Measurements from ENCODE around the gene KRTAP8-1. TPM values are rescaled to one million over a fixed set of nuclear protein-coding genes. Genes with fewer than 3 reads are reported as not detected.

The KRTAP8-1 gene
- total RNA-seq, 2 experiments from 2014 or later = not detected

- TF ChIP-seq CTCF (IDR thresholded peaks at IDR 0.05) = no peak
- no peaks in the 10 kb centered on the region for H3K4me1 Mint-ChIP-seq (ENCODE audit: low read depth)
- no peak for DNase-seq
- H3K27me3 ChIP-seq (ENCODE audit: control insufficient read depth in 1 of 2, insufficient read depth in 2 of 2, low read length in 2 of 2) = no peaks in the 10 kb centered on the region
- no peaks in the 10 kb centered on the region for H3K9me3 ChIP-seq (ENCODE audit: control insufficient read depth in 1 of 2, insufficient read depth in 1 of 2, low read length in 2 of 2)
- H3K36me3 Mint-ChIP-seq (ENCODE audit: low read depth) = no peaks in the 10 kb centered on the region
- no peaks in the 10 kb centered on the region for H3K4me1 ChIP-seq (ENCODE audit: insufficient read depth, low read length)
- no peaks in the 10 kb centered on the region for H3K36me3 ChIP-seq (ENCODE audit: insufficient read depth, low read length)
- ChIA-PET POLR2A (no interaction called here), CTCF (no interaction called here)
- peaks cover 7% of the 10 kb centered on the region for H3K27me3 Mint-ChIP-seq
- H3K27ac Mint-ChIP-seq = no peak overlapping the region
- no peak overlapping the region for H3K4me3 Mint-ChIP-seq
- no peak for ATAC-seq (ENCODE audit: poor library complexity)
- H3K9me3 Mint-ChIP-seq = no peaks in the 10 kb centered on the region
- H3K4me3 ChIP-seq (ENCODE audit: low read length) = no peak overlapping the region
- intact Hi-C loops (cut with DNase I, micrococcal nuclease) = no loop called here
- H3K27ac ChIP-seq (ENCODE audit: low read depth in 1 of 2, low read length in 2 of 2) = no peak overlapping the region
These were observed 19.3 kb downstream of the KRTAP8-1 start for GRCh38 chr21:30793581-30794314.

- Histone ChIP-seq H3K9me3 (ENCODE audit: control insufficient read depth in 1 of 2, insufficient read depth in 1 of 2, low read length in 2 of 2) (peaks cover 3 to 5% of the 10 kb centered on the region in 2 experiments), H3K36me3 (ENCODE audit: insufficient read depth, low read length) (no peaks in the 10 kb centered on the region), H3K27ac (ENCODE audit: low read depth in 1 of 2, low read length in 2 of 2) (no peak overlapping the region), H3K4me3 (ENCODE audit: low read length) (no peak overlapping the region), H3K4me1 (ENCODE audit: insufficient read depth, low read length) (no peaks in the 10 kb centered on the region), H3K27me3 (ENCODE audit: control insufficient read depth in 1 of 2, insufficient read depth in 2 of 2, low read length in 2 of 2) (peaks cover 0 to 5% of the 10 kb centered on the region in 2 experiments)
- Mint-ChIP-seq H3K36me3 (ENCODE audit: low read depth) (no peaks in the 10 kb centered on the region), H3K4me3 (no peak overlapping the region), H3K27me3 (peaks cover 5% of the 10 kb centered on the region), H3K9me3 (peaks cover 2% of the 10 kb centered on the region), H3K27ac (no peak overlapping the region), H3K4me1 (ENCODE audit: low read depth) (no peaks in the 10 kb centered on the region)
- no peak for TF ChIP-seq CTCF (IDR thresholded peaks at IDR 0.05)
- DNase-seq = no peak
- POLR2A ChIA-PET = no interaction called here
- CTCF ChIA-PET = interaction anchor here (0.7 kb wide), 1 partner anchor 9 kb away, joined by 3 read pairs; no protein-coding TSS in a partner anchor
- intact Hi-C loops (cut with DNase I, micrococcal nuclease) = no loop called here
- no peak for ATAC-seq (ENCODE audit: poor library complexity)
These were observed 33.8 kb downstream of the KRTAP8-1 start for GRCh38 chr21:30779249-30779648.

GRCh38 chr21:30769724-30770431 lies 43.2 kb downstream of the KRTAP8-1 start:
- no peak for ATAC-seq (ENCODE audit: poor library complexity)
- H3K4me1 ChIP-seq (ENCODE audit: insufficient read depth, low read length) = no peaks in the 10 kb centered on the region
- Mint-ChIP-seq H3K4me1 (ENCODE audit: low read depth) (no peaks in the 10 kb centered on the region), H3K36me3 (ENCODE audit: low read depth) (no peaks in the 10 kb centered on the region), H3K9me3 (peaks cover 2% of the 10 kb centered on the region), H3K27ac (no peak overlapping the region), H3K27me3 (peaks cover 4% of the 10 kb centered on the region), H3K4me3 (no peak overlapping the region)
- no peak overlapping the region for H3K4me3 ChIP-seq (ENCODE audit: low read length)
- no peaks in the 10 kb centered on the region for H3K27me3 ChIP-seq (ENCODE audit: control insufficient read depth in 1 of 2, insufficient read depth in 2 of 2, low read length in 2 of 2)
- intact Hi-C loops (cut with DNase I, micrococcal nuclease) = no loop called here
- H3K27ac ChIP-seq (ENCODE audit: low read depth in 1 of 2, low read length in 2 of 2) = no peak overlapping the region
- no peaks in the 10 kb centered on the region for H3K36me3 ChIP-seq (ENCODE audit: insufficient read depth, low read length)
- TF ChIP-seq CTCF (IDR thresholded peaks at IDR 0.05) = no peak
- no peak for DNase-seq
- H3K9me3 ChIP-seq (ENCODE audit: control insufficient read depth in 1 of 2, insufficient read depth in 1 of 2, low read length in 2 of 2) = peaks cover 0 to 1% of the 10 kb centered on the region in 2 experiments
- ChIA-PET POLR2A (no interaction called here), CTCF (no interaction called here)

Other genes starting within 250 kb of the KRTAP8-1 start
- not detected for gene KRTAP22-2, start 222.9 kb downstream of the KRTAP8-1 start, total RNA-seq
- gene KRTAP6-3, start 220.8 kb downstream of the KRTAP8-1 start, total RNA-seq = not detected
- not detected for gene KRTAP6-2, start 214.4 kb downstream of the KRTAP8-1 start, total RNA-seq
- gene KRTAP22-1, start 212.2 kb downstream of the KRTAP8-1 start, total RNA-seq = not detected
- not detected for gene KRTAP6-1, start 199.3 kb downstream of the KRTAP8-1 start, total RNA-seq
- gene KRTAP20-1, start 196.8 kb downstream of the KRTAP8-1 start, total RNA-seq = not detected
- gene KRTAP20-4, start 192.6 kb downstream of the KRTAP8-1 start, total RNA-seq = not detected
- gene KRTAP20-2, start 178.1 kb downstream of the KRTAP8-1 start, total RNA-seq = not detected
- not detected for gene KRTAP20-3, start 170.4 kb downstream of the KRTAP8-1 start, total RNA-seq
- not detected for gene KRTAP21-3, start 94.5 kb downstream of the KRTAP8-1 start, total RNA-seq
- gene KRTAP21-2, start 66.0 kb downstream of the KRTAP8-1 start, total RNA-seq = not detected
- gene KRTAP21-1, start 57.8 kb downstream of the KRTAP8-1 start, total RNA-seq = not detected
- not detected for gene KRTAP7-1, start 16.5 kb upstream of the KRTAP8-1 start, total RNA-seq
- not detected for gene KRTAP11-1, start 68.3 kb upstream of the KRTAP8-1 start, total RNA-seq
- gene KRTAP19-8, start 225.2 kb upstream of the KRTAP8-1 start, total RNA-seq = not detected